ENCODE measurements around the gene FAM43B.

FAM43B gene

DNA sequence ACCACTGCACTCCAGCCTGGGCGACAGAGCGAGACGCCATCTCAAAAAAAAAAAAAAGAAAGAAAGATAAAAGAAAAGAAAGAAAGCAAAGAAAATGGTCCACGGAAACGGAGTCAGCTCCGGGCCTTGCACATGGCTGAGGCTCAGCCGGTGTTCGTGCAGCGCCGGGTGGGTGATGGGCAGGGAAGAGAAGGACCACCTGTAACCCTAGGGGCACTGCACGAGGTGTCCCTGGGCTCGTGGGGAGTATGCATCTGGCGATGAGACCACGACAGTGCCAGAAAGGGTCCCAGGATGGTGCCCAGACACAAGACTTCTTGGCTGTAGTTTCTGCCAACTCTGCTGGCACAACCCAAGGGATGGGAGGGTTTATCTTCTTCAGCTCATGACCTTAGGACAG is 42.4 kb downstream of the FAM43B start:
- TF ChIP-seq GATA2 (IDR thresholded peaks at IDR 0.05; ENCODE audit: low read depth, low read length), result no peak
- no peak for TF ChIP-seq GATA3 (IDR thresholded peaks at IDR 0.05; ENCODE audit: low read depth, low read length)

DNA sequence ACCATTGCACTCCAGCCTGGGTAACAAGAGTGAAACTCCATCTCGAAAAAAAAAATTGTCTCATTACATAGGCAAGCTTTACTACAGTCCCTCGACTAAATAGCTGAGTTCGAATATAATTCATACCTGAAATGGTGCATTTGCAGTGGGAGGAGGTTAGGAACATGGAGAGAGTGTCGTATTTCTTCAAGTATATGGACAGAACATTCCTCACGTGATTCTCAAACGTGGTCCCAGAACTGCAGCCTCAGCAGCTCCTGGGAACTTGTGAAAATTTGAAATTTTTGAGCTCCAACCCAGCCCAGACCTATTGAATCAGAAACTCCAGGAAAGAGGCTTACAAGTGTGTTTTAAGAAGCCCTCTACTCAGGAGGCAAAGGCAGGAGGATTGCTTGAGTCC is 43.7 kb downstream of the FAM43B start:
- no peak for TF ChIP-seq GATA3 (IDR thresholded peaks at IDR 0.05; ENCODE audit: low read depth, low read length)
- no peak for TF ChIP-seq GATA2 (IDR thresholded peaks at IDR 0.05; ENCODE audit: low read depth, low read length)

DNA sequence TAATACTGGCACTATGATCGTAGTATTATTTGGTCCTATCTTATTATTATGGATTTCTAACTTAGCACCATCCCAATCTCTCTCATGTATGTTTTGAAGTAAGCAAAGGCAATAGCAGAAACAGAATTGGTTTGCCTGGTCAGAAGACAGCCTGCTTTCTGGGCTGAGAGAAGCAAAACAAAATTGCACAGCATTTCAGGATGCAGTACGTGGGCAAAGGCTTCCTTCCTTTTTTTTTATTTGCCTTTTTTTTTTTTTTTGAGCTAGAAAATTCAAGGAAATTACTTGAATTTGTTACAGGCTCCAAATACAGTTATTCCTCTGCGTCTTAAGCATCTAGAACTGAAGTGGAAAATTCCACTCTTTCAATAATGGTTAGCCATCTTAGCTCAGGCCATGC is 45.3 kb downstream of the FAM43B start:
- TF ChIP-seq GATA2 (IDR thresholded peaks at IDR 0.05; ENCODE audit: low read depth, low read length) (no peak), GATA3 (IDR thresholded peaks at IDR 0.05; ENCODE audit: low read depth, low read length) (no peak)

DNA sequence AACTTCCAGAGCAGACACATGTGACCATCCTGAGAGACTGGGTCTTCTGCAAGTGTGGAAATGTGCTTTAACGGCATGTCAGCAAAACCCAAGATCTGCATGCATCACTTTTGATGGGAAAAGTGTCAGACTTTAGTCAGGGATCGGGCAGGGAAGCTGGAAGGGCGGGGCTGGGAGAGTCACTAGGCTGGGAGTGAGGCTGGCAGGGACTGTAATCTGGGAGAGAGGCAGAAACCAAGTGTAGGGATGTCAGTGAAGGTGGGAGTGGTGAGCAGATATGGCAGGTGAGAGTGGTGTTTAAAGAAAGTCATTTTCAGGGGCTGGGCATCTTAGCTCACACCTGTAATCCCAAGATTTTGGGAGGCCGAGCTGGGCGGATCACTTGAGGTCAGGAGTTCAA is 47.8 kb downstream of the FAM43B start:
- no peak for TF ChIP-seq GATA3 (IDR thresholded peaks at IDR 0.05; ENCODE audit: low read depth, low read length)
- no peak for TF ChIP-seq GATA2 (IDR thresholded peaks at IDR 0.05; ENCODE audit: low read depth, low read length)

DNA sequence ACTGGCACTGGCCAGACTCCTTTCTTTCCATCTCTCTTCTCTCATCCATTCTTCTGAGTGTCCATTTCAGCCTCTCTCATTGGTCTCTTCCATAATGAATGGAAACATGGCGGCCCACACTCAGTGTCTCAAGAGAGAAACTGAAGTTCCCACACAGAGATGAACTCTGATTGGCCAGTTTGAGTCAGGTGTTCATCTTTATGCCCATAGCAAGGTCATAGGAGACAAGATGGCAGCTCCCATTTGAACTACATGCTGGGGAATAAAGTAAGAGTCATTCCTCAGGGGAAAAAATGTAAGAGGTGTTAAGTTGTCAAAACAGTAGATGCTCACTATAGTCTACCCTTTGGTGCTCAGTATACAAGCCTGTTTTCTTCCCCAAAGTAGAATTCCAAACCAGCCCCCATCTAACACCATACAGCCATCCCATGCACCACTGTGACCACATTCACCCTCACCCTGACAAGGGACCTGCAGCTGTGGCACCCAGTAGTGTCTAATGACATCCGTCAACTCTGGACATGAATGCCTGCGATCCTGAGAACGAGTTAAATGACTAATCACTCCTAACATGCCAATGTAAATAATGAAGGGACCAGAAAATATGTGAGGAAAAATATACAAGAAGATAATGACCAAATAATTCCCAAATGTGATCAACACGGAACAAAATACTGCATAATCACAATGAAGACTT is 48.9 kb downstream of the FAM43B start:
- TF ChIP-seq GATA2 (IDR thresholded peaks at IDR 0.05; ENCODE audit: low read depth, low read length) (no peak), GATA3 (IDR thresholded peaks at IDR 0.05; ENCODE audit: low read depth, low read length) (no peak)

DNA sequence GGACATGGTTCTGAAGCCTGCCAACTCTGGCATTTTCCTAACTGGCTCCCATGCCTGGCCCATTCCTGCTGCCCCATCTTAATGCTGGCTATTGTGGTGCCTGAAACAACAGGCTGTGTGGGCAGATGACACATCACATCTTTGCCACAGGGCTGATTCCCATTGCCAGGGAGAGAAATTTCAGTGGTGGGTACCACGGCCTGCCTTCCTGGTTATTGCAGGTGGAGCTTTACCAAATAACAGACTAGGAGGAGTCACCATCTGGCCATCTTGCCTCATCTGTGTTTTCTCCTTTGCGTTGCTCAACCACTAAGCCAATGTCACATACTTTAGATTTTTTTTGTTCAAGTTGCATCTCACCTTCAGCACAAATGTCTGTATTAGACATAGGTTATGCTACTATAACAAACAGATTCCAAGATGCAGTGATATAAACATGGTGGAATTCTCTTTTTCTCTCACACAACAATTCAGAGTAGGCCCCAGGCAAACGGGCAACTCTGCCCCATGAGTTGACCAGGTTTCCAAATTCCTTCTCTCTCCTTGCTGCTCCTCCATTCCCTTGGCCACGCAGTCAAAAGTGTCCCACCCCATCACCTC is 50.6 kb downstream of the FAM43B start:
- TF ChIP-seq GATA2 (IDR thresholded peaks at IDR 0.05; ENCODE audit: low read depth, low read length), result no peak
- TF ChIP-seq GATA3 (IDR thresholded peaks at IDR 0.05; ENCODE audit: low read depth, low read length), result no peak

DNA sequence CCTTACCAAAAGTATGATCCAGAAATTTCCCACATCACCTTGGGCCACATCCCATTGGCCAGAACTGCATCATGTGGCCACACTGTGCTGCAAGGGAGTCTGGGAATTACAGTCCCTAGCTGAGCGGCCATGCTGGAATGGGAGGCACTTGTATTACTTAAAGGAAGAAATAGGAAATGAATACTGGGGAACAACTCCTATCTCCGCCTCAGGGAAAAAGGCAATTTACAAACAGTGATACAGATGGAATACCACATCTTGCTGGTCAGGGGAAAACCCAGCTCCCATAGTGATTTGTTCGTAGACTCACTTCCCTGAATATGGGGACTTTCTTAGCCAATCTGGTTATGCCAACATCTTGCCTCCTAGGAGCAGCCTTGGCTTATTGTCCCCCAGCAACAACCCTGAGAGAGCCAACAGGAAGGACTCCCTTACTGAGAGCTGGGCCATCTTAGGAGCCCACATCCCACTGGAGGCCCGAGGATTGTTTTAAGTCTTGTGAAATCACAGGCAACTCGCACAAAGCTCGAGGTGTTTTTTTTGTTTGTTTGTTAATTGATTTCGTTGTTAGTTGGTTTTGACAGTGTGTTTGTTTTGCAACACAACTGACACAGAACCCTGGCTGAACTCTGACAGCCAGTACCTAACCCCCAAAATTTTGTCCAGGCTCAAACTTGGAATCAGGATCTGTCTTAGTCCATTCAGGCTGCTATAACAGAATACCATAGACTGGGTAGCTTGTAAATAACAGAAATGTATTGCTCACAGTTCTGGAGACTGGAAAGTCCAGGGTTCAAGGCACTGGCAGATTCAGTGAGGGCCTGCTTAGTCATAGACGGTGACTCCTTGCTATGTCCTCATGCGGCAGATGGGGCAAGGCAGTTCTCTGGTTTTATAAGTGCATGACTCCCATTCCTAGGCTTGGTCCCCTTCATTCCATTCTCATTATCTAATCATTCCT is 51.4 kb downstream of the FAM43B start:
- no peak for TF ChIP-seq GATA3 (IDR thresholded peaks at IDR 0.05; ENCODE audit: low read depth, low read length)
- no peak for TF ChIP-seq GATA2 (IDR thresholded peaks at IDR 0.05; ENCODE audit: low read depth, low read length)
